WTC11 (cell line): Measurements from ENCODE around the gene LRRC28. TPM values are rescaled to one million over a fixed set of nuclear protein-coding genes. Genes with fewer than 3 reads are reported as not detected.

Experiments
- ATAC-seq: fragments of 200-7000 bp; cut with Tn5 transposase; 2 replicates; pipeline ENCODE4 v1.10.0; 2021; ENCODE audit warnings: mild to moderate bottlenecking, moderate library complexity
- CTCF ChIA-PET: fragments of 300-600 bp; sonication (Branson Sonifier 250); formaldehyde crosslinking; loops from one replicate; lab custom pipeline; 2021; ENCODE audit warnings: antibody characterized with exemption; lab: Charles Lee
- POLR2A ChIA-PET: fragments of 350-600 bp; sonication (Branson Sonifier 250); formaldehyde crosslinking; loops from one replicate; lab custom pipeline; 2021; ENCODE audit warnings: antibody characterized with exemption; lab: Charles Lee
- DNase-seq: peaks from one replicate; pipeline ENCODE4 v3.0.0; 2021; ENCODE audit warnings: low spot score
- H3K27ac Mint-ChIP-seq: 2 replicates; pipeline ENCODE4 v1.8.0; 2021; ENCODE audit warnings: mixed read lengths
- H3K27me3 Mint-ChIP-seq: 2 replicates; pipeline ENCODE4 v1.8.0; 2021; ENCODE audit warnings: low read depth, mild to moderate bottlenecking, moderate library complexity, mixed read lengths
- H3K36me3 Mint-ChIP-seq: 2 replicates; pipeline ENCODE4 v1.8.0; 2021; ENCODE audit warnings: mixed read lengths
- H3K4me1 Mint-ChIP-seq: 2 replicates; pipeline ENCODE4 v1.8.0; 2022; ENCODE audit warnings: mixed read lengths
- H3K4me3 Mint-ChIP-seq: 2 replicates; pipeline ENCODE4 v1.8.0; 2021; ENCODE audit warnings: mild to moderate bottlenecking, moderate library complexity, mixed read lengths
- H3K9me3 Mint-ChIP-seq: 2 replicates; pipeline ENCODE4 v1.8.0; 2021; ENCODE audit warnings: mixed read lengths
- CREB1 ChIP-seq: sonication (generic); formaldehyde crosslinking; IDR thresholded peaks from 2 replicates; pipeline ENCODE4 v1.8.0; 2023; ENCODE audit warnings: mild to moderate bottlenecking, missing genetic modification reagents
- GTF2I ChIP-seq: fragments of 250-450 bp; sonication (Bioruptor Pico); conservative IDR thresholded peaks from 2 replicates; pipeline ENCODE4 v1.4.0; 2021; ENCODE audit warnings: mild to moderate bottlenecking
- OVOL2 ChIP-seq: fragments of 250-450 bp; sonication (Bioruptor Pico); IDR thresholded peaks from 2 replicates; pipeline ENCODE4 v1.9.0; 2021; ENCODE audit warnings: mild to moderate bottlenecking, borderline replicate concordance
- RORB ChIP-seq: fragments of 250-450 bp; sonication (Bioruptor Pico); IDR thresholded peaks from 2 replicates; pipeline ENCODE4 v1.9.0; 2021; ENCODE audit warnings: mild to moderate bottlenecking
- SMAD3 ChIP-seq: sonication (generic); formaldehyde crosslinking; IDR thresholded peaks from 2 replicates; pipeline ENCODE4 v1.8.0; 2022; ENCODE audit warnings: missing genetic modification reagents, mild to moderate bottlenecking, borderline replicate concordance
- TEAD1 ChIP-seq: sonication (generic); formaldehyde crosslinking; IDR thresholded peaks from 2 replicates; pipeline ENCODE4 v1.8.0; 2022; ENCODE audit warnings: mild to moderate bottlenecking, missing genetic modification reagents
- ZNF138 ChIP-seq: sonication (generic); formaldehyde crosslinking; conservative IDR thresholded peaks from 2 replicates; pipeline ENCODE4 v1.8.1; 2022; ENCODE audit warnings: mild to moderate bottlenecking, moderate library complexity, missing genetic modification reagents
- ZNF219 ChIP-seq: sonication (generic); formaldehyde crosslinking; IDR thresholded peaks from 2 replicates; pipeline ENCODE4 v1.8.0; 2023; ENCODE audit warnings: missing genetic modification reagents, mild to moderate bottlenecking, borderline replicate concordance
- ZNF232 ChIP-seq: sonication (generic); formaldehyde crosslinking; IDR thresholded peaks from 2 replicates; pipeline ENCODE4 v1.8.0; 2022; ENCODE audit warnings: mild to moderate bottlenecking, missing genetic modification reagents
- ZNF263 ChIP-seq: sonication (generic); formaldehyde crosslinking; IDR thresholded peaks from 2 replicates; pipeline ENCODE4 v1.8.1; 2022; ENCODE audit warnings: low read depth, mild to moderate bottlenecking, moderate library complexity, missing genetic modification reagents
- ZNF671 ChIP-seq: fragments of 250-450 bp; sonication (Bioruptor Pico); IDR thresholded peaks from 2 replicates; pipeline ENCODE4 v1.8.0; 2021; ENCODE audit warnings: mild to moderate bottlenecking
- total RNA-seq: library from RNA; stranded (reverse); gene quantifications from 3 replicates; pipeline ENCODE4 v1.2.3, GENCODE V29; 2021
- TF ChIP-seq, protein P1 (sequence below): sonication (generic); formaldehyde crosslinking; IDR thresholded peaks from 2 replicates; pipeline ENCODE4 v1.8.0; 2022; ENCODE audit warnings: missing genetic modification reagents
- TF ChIP-seq, protein P2 (sequence below): sonication (generic); formaldehyde crosslinking; IDR thresholded peaks from 2 replicates; pipeline ENCODE4 v1.8.1; 2023; ENCODE audit warnings: mild to moderate bottlenecking, moderate library complexity, missing genetic modification reagents
- TF ChIP-seq, protein P3 (sequence below): fragments of 250-450 bp; sonication (Bioruptor Pico); IDR thresholded peaks from 2 replicates; pipeline ENCODE4 v1.9.0; 2021; ENCODE audit warnings: mild to moderate bottlenecking
- TF ChIP-seq, protein P4 (sequence below): fragments of 250-450 bp; sonication (Bioruptor Pico); IDR thresholded peaks from 2 replicates; pipeline ENCODE4 v1.9.0; 2021; ENCODE audit warnings: moderate library complexity, mild to moderate bottlenecking, inconsistent platforms, borderline replicate concordance
- TF ChIP-seq, protein P5 (sequence below): sonication (generic); formaldehyde crosslinking; IDR thresholded peaks from 2 replicates; pipeline ENCODE4 v1.8.1; 2023; ENCODE audit warnings: mild to moderate bottlenecking, missing genetic modification reagents, moderate library complexity
- TF ChIP-seq, protein P6 (sequence below): sonication (generic); formaldehyde crosslinking; conservative IDR thresholded peaks from 2 replicates; pipeline ENCODE4 v1.8.1; 2023; ENCODE audit warnings: mild to moderate bottlenecking, low read depth, missing genetic modification reagents, moderate library complexity
- TF ChIP-seq, protein P7 (sequence below): fragments of 250-450 bp; sonication (Bioruptor Pico); IDR thresholded peaks from 2 replicates; pipeline ENCODE4 v1.8.0; 2021; ENCODE audit warnings: mild to moderate bottlenecking

The LRRC28 gene
- total RNA-seq, 1 experiment from 2014 or later, result 18.4 TPM

DNA sequence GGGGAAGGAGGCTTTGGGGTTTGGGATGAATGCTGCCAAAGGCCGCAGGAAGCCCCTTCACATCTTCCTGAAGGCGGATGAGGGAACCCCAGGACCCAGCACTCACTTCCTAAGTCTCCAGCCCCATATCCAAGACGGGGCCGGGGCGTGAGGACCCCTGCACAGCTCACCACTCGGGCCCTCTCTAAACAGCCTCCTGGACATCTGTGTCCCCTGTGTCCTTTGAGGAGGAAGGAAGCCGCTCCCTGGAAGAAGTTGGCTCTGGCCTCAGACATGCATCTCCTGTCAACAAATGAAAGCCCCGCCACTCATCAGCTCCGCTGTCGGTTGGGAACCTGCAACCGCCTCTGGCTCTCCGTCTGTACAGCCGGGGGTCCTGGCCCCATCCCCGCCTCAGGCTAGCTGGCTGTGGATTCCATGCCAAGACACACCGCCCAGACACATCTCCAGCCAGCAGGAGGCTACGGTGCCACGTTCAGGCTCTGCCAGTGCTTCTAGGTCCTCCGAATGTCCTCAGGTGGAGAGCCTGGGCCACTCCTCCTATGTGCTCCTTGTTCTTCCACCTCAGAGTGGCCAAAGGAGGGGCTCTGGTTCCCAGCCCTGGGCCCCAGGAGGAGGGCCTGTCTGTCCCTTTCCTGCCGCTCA is 174.5 kb downstream of the LRRC28 start (continued):
- TF ChIP-seq, protein P1, sequence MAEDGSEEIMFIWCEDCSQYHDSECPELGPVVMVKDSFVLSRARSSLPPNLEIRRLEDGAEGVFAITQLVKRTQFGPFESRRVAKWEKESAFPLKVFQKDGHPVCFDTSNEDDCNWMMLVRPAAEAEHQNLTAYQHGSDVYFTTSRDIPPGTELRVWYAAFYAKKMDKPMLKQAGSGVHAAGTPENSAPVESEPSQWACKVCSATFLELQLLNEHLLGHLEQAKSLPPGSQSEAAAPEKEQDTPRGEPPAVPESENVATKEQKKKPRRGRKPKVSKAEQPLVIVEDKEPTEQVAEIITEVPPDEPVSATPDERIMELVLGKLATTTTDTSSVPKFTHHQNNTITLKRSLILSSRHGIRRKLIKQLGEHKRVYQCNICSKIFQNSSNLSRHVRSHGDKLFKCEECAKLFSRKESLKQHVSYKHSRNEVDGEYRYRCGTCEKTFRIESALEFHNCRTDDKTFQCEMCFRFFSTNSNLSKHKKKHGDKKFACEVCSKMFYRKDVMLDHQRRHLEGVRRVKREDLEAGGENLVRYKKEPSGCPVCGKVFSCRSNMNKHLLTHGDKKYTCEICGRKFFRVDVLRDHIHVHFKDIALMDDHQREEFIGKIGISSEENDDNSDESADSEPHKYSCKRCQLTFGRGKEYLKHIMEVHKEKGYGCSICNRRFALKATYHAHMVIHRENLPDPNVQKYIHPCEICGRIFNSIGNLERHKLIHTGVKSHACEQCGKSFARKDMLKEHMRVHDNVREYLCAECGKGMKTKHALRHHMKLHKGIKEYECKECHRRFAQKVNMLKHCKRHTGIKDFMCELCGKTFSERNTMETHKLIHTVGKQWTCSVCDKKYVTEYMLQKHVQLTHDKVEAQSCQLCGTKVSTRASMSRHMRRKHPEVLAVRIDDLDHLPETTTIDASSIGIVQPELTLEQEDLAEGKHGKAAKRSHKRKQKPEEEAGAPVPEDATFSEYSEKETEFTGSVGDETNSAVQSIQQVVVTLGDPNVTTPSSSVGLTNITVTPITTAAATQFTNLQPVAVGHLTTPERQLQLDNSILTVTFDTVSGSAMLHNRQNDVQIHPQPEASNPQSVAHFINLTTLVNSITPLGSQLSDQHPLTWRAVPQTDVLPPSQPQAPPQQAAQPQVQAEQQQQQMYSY (CRISPR knock-in tag), result no peak
- TF ChIP-seq GTF2I (CRISPR knock-in tag) (no peak), ZNF263 (CRISPR knock-in tag) (no peak)

DNA sequence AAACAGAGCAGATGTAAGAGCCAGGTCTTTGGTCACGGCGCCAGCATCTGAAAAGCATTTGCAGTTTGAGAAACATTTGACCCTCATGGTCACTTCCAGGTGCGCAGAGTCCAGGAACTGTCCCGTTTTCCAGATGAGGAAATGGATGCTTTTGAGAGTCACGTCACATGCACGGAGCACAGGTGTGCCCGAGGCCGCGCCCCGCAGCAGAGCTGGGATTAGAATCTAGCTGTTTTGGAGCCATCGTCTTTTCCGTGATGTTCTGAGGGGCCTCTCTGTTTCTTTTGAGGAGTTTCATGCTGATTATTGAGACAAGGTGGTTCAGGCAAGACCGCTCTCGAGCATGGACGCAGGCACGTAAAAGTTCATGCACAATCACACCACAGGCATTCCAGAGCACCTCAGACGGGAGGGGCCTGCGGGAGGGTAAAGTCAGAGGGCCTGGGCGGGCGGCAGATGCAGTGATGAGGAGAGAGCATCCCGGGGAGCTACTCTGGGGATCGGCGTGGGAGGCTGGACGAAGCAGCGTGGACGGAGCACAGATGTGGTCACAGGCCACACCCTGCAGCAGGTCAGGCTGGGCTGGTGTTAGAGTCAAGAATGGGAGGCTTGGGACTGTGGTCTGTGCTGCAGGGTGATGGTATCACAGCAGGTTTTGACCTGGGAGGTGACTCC is 175.3 kb downstream of the LRRC28 start:
- Mint-ChIP-seq H3K27ac (no peak overlapping the region), H3K4me3 (no peak overlapping the region), H3K9me3 (peaks cover 5% of the 10 kb centered on the region), H3K4me1 (0 out of 2 replicates have a peak, but pooled peaks cover 2% of the 10 kb centered on the region), H3K27me3 (no peaks in the 10 kb centered on the region), H3K36me3 (no peaks in the 10 kb centered on the region)
- DNase-seq (no peak), ATAC-seq (no peak)
- CTCF ChIA-PET, result no interaction called here
- POLR2A ChIA-PET, result no interaction called here
- TF ChIP-seq ZNF671 (CRISPR knock-in tag) (no peak), CREB1 (CRISPR knock-in tag) (no peak)
- TF ChIP-seq, all 79 proteins: peak for 0

DNA sequence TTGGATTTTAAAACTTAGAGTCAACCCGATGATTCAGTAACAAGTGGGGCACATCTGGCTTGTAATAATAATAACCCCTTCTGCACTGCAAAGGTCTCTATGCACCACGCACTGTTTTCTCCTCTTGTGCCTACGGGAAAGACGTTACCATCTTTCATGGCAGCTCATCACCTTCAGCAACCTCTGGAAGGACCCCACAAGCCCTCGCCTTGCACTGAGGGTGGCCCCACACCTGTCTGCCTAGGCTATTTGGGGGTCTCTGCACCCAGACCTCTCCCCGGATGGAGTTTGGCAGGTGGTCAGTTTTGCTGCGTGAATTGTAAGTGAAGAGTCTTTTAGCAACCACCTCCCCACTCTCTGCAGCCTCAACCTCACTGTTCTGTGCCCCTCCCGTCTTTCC is 175.9 kb downstream of the LRRC28 start:
- no peak overlapping the region for H3K4me3 Mint-ChIP-seq
- POLR2A ChIA-PET, result no interaction called here
- H3K27ac Mint-ChIP-seq, result no peak overlapping the region
- 0 out of 2 replicates have a peak, but pooled peaks cover 2% of the 10 kb centered on the region for H3K4me1 Mint-ChIP-seq
- CTCF ChIA-PET, result interaction anchor here (1.0 kb wide), 1 partner anchor 18 kb away, joined by 4 read pairs; no protein-coding TSS in a partner anchor
- no peaks in the 10 kb centered on the region for H3K9me3 Mint-ChIP-seq
- no peaks in the 10 kb centered on the region for H3K36me3 Mint-ChIP-seq
- ATAC-seq, result no peak
- no peak for DNase-seq
- H3K27me3 Mint-ChIP-seq, result no peaks in the 10 kb centered on the region
- TF ChIP-seq SMAD3 (CRISPR knock-in tag), result no peak
- TF ChIP-seq ZNF219 (CRISPR knock-in tag), result no peak
- TF ChIP-seq, protein P2, sequence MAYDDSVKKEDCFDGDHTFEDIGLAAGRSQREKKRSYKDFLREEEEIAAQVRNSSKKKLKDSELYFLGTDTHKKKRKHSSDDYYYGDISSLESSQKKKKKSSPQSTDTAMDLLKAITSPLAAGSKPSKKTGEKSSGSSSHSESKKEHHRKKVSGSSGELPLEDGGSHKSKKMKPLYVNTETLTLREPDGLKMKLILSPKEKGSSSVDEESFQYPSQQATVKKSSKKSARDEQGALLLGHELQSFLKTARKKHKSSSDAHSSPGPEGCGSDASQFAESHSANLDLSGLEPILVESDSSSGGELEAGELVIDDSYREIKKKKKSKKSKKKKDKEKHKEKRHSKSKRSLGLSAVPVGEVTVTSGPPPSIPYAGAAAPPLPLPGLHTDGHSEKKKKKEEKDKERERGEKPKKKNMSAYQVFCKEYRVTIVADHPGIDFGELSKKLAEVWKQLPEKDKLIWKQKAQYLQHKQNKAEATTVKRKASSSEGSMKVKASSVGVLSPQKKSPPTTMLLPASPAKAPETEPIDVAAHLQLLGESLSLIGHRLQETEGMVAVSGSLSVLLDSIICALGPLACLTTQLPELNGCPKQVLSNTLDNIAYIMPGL (CRISPR knock-in tag), result no peak
- TF ChIP-seq OVOL2 (CRISPR knock-in tag), result no peak
- no peak for TF ChIP-seq TEAD1
- TF ChIP-seq, protein P3, sequence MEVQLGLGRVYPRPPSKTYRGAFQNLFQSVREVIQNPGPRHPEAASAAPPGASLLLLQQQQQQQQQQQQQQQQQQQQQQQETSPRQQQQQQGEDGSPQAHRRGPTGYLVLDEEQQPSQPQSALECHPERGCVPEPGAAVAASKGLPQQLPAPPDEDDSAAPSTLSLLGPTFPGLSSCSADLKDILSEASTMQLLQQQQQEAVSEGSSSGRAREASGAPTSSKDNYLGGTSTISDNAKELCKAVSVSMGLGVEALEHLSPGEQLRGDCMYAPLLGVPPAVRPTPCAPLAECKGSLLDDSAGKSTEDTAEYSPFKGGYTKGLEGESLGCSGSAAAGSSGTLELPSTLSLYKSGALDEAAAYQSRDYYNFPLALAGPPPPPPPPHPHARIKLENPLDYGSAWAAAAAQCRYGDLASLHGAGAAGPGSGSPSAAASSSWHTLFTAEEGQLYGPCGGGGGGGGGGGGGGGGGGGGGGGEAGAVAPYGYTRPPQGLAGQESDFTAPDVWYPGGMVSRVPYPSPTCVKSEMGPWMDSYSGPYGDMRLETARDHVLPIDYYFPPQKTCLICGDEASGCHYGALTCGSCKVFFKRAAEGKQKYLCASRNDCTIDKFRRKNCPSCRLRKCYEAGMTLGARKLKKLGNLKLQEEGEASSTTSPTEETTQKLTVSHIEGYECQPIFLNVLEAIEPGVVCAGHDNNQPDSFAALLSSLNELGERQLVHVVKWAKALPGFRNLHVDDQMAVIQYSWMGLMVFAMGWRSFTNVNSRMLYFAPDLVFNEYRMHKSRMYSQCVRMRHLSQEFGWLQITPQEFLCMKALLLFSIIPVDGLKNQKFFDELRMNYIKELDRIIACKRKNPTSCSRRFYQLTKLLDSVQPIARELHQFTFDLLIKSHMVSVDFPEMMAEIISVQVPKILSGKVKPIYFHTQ (CRISPR knock-in tag), result no peak
- TF ChIP-seq, protein P4, sequence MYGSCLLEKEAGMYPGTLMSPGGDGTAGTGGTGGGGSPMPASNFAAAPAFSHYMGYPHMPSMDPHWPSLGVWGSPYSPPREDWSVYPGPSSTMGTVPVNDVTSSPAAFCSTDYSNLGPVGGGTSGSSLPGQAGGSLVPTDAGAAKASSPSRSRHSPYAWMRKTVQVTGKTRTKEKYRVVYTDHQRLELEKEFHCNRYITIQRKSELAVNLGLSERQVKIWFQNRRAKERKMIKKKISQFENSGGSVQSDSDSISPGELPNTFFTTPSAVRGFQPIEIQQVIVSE, result no peak
- TF ChIP-seq, protein P5, sequence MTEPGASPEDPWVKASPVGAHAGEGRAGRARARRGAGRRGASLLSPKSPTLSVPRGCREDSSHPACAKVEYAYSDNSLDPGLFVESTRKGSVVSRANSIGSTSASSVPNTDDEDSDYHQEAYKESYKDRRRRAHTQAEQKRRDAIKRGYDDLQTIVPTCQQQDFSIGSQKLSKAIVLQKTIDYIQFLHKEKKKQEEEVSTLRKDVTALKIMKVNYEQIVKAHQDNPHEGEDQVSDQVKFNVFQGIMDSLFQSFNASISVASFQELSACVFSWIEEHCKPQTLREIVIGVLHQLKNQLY, result no peak
- TF ChIP-seq, protein P6, sequence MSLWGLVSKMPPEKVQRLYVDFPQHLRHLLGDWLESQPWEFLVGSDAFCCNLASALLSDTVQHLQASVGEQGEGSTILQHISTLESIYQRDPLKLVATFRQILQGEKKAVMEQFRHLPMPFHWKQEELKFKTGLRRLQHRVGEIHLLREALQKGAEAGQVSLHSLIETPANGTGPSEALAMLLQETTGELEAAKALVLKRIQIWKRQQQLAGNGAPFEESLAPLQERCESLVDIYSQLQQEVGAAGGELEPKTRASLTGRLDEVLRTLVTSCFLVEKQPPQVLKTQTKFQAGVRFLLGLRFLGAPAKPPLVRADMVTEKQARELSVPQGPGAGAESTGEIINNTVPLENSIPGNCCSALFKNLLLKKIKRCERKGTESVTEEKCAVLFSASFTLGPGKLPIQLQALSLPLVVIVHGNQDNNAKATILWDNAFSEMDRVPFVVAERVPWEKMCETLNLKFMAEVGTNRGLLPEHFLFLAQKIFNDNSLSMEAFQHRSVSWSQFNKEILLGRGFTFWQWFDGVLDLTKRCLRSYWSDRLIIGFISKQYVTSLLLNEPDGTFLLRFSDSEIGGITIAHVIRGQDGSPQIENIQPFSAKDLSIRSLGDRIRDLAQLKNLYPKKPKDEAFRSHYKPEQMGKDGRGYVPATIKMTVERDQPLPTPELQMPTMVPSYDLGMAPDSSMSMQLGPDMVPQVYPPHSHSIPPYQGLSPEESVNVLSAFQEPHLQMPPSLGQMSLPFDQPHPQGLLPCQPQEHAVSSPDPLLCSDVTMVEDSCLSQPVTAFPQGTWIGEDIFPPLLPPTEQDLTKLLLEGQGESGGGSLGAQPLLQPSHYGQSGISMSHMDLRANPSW (CRISPR knock-in tag), result no peak
- no peak for TF ChIP-seq RORB
- TF ChIP-seq ZNF138, result no peak
- TF ChIP-seq, protein P7, sequence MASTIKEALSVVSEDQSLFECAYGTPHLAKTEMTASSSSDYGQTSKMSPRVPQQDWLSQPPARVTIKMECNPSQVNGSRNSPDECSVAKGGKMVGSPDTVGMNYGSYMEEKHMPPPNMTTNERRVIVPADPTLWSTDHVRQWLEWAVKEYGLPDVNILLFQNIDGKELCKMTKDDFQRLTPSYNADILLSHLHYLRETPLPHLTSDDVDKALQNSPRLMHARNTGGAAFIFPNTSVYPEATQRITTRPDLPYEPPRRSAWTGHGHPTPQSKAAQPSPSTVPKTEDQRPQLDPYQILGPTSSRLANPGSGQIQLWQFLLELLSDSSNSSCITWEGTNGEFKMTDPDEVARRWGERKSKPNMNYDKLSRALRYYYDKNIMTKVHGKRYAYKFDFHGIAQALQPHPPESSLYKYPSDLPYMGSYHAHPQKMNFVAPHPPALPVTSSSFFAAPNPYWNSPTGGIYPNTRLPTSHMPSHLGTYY (CRISPR knock-in tag), result no peak
- TF ChIP-seq ZNF232 (CRISPR knock-in tag), result no peak
